Eye (tissue), 1 donor: Measurements from ENCODE around the gene CRAMP1.
"Not testable (repeated sequence)": the region's sequence is repeated elsewhere in the genome, so short reads cannot be mapped to it uniquely, and the experiment has no call there.

Experiments
- DNase-seq: peaks from one replicate; pipeline ENCODE4 v3.0.0-alpha.2; 2015

CRAMP1 gene

DNA sequence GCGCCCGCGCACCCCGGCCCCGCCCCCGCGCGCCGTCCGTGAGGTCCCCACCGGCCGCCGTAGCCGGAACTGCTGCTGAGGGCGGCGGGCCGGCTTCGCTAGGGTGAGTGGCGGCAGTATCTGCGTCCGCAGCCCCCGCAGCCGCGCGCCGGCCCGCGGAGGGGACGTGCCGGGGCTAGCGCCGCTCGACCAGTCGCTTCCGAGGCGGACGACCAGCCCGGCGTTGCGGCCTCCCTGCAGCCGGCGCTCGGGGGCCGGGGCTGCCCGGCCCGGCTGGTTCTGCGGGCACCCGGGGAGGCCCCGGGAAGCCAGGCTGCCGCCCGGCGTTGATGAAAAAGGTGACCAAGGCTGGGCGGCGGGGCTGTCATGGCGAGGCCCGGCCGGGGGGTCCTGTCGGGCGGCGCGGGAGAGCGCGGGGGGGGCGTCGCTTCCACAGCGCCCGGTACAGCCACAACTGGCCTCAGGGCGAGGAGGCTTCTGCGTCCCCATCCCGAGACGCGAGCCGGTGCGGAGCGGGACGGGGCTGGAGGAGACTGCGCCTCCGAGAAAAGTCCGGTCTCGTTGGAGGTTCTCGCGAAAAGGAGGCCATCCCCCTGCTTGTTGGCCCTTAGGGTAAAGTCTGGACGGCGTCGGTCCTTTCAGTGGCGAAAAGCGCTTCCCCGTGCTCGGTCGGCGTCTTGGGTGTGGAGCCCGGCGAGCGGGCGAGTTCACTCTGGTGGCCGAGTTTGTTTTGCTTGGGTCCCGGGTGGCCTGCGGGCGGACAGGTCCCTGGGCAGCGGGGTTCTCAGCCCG lies at the start of gene CRAMP1:
TSS of gene CRAMP1 (plus strand) at position 41 of the 792 bp plus-strand sequence. CDS start 2,280 bp downstream, outside the sequence.
- DNase-seq, result peak; percentile 25

- DNase-seq, result no peak
Observed at GRCh38 chr16:1563786-1564185, 48.4 kb upstream of the CRAMP1 start.

DNA sequence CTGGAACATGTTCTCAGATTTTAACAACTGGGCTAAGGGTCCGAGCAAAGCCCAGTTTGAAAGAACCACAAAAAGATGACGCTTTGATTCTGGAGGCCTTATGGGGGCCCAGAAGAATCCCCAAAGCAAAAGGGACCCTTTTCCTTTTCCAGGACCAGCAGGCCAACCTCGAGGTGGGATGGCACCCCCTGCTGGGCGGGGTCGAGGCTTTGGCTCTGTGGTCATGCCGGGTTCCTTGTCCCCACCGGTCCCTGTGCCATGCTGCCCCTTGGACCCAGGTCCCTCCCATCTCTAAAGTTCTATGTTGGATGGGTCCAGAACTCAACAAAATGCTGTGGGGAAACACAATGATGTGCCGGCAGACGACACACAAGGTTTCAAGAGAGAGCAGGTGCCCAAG lies 47.8 kb upstream of the CRAMP1 start:
- no peak for DNase-seq

- no peak for DNase-seq
Observed at GRCh38 chr16:1565083-1565805, 46.9 kb upstream of the CRAMP1 start.

GRCh38 chr16:1567988-1568387 lies 44.2 kb upstream of the CRAMP1 start:
- DNase-seq, result no peak

- DNase-seq, result no peak
Observed at GRCh38 chr16:1571012-1571671, 41.0 kb upstream of the CRAMP1 start.

GRCh38 chr16:1572673-1573072 lies 39.5 kb upstream of the CRAMP1 start:
- no peak for DNase-seq

GRCh38 chr16:1573301-1573700 lies 38.9 kb upstream of the CRAMP1 start:
- no peak for DNase-seq

- no peak for DNase-seq
Observed at GRCh38 chr16:1575578-1575977, 36.6 kb upstream of the CRAMP1 start.

- DNase-seq, result no peak
Observed at GRCh38 chr16:1579214-1579613, 32.9 kb upstream of the CRAMP1 start.

DNA sequence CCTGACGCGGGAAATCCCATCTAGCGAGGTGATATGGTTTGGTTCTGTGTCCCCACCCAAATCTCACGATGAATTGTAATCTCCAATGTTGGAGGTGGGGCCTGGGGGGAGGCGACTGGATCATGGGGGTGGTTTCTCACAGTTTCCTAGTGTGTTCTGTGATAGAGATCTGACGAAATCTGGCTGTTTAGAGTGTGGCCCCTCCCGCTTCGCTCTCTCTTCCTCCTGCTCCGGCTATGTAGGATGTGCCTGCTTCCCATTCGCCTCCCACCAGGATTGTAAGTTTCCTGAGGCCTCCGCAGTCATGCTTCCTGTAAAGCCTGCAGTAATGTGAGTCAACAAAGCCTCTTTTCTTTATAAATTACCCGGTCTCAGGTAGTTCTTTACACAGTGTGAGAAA lies 31.9 kb upstream of the CRAMP1 start:
- DNase-seq, result no peak

DNA sequence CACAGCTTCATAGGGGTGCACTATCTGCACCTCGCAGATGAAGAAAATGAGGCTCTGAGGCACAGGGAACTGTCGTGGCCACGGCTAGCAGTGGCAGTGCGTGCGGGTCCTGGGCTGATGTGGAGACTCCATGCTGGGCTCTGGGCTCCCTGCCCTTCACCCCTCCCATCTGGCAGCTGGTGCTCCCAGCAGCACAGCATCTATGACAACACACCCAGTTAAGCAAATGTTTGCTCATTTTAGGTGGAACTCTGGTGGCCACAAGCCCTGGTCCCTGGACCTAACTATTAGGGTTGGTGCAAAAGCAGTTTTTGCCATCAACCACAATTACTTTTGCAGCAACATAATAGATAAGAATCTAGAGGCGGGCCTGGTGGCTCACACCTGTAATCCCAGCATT lies 31.2 kb upstream of the CRAMP1 start:
- no peak for DNase-seq

- DNase-seq, result no peak
Observed at GRCh38 chr16:1581804-1582203, 30.4 kb upstream of the CRAMP1 start.

DNA sequence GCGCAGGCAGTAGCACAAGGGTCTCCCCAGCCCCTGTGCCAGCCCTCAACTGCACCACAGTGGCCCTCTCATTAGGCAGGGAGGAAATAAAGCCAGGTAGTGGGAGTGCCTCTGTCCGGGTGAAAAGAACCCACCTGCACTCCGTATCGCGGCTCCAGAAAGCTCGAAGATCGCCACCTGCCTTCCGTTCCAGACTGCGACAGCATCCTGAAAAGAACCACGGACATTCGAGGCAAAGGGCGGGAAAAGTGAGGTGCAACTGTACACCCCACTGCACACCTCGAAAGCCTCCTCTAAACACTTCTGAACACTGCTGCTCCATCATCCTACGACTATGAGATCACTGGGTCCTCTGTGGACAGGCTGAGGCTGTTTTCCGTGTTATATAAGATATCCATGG lies 29.0 kb upstream of the CRAMP1 start:
- no peak for DNase-seq

DNA sequence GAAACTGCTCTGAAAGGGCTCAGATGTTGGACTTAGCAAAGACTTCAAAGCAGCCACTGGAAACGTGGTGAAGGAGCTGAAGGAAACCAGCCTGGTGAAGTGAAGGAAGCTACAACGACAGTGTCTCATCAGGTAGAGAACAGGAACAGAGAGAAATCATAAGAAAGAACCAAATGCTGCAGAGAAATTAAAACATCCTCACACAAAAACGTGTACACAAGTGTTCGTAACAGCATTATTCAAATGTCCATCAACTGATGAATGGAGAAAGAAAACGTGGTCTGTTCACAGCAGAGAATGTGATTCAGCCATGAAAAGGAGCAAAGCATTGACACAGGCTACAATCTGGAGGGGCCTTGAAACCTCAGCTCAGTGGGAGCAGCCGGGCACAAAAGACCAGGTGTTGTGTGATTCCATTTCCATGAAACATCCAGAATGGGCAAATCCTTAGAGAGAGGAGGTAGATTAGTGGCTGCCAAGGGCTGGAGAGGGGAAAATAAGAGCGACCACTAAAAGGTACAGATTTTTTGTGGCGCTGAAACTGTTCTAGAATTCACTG lies 27.2 kb upstream of the CRAMP1 start:
- DNase-seq, result no peak

DNA sequence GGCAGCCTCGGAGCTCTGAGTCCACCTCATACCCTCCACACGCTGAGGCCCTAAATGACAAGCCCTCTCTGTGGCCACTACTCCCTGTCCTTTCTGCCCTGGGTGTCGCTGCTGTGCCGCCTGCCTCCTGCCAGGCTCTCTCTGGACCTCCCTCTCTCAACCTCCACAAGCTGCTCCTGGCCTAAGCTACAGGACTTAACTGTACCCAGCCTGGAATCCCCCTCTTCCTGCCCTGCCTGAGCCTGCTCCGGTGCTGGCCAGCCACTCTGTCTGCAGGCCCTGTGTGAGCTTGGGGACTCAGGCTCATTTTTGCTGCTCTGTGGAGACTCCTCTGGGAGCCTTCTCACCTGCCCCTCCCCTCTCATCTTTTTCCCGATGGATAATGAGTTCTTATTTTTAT lies 21.8 kb upstream of the CRAMP1 start:
- no peak for DNase-seq

GRCh38 chr16:1590930-1591705 lies 21.0 kb upstream of the CRAMP1 start:
- no peak for DNase-seq

DNA sequence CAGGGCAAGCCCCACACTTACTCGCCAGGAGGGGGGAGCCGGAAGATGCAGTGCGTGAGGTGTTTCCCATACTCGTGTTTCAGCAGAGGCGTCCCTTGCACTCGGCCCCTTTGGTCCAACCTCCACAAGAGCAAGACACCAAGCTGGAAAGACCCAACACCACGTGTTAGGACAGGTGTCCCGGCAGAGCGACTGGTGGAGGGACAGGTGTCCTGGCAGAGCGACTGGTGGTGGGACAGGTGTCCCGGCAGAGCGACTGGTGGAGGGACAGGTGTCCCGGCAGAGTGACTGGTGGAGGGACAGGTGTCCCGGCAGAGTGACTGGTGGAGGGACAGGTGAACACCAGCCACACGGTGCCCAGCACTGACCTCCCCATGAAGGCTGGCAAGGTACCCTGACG lies 19.7 kb upstream of the CRAMP1 start:
- no peak for DNase-seq

- not testable (repeated sequence) for DNase-seq
Observed at GRCh38 chr16:1595511-1595910, 16.6 kb upstream of the CRAMP1 start.

DNA sequence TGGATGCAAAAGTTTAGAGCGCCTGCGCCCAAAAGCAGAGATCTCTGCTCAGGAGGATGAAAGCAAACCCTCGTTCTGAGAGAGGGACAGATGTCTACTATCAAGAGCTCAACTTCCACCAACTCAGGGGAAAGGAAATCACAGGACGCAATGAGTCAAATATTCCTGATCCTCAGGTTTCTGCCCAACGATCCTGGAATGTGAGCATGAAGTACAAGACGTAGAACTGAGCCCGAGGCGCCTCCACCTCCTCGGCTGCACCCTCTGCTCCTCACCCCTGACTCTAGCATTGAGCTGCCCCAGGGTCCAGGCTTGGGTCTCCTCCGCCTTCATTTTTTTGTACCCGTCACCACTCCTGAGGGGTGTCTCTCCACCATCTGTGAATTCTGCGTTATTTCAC lies 15.6 kb upstream of the CRAMP1 start:
- no peak for DNase-seq

- no peak for DNase-seq
Observed at GRCh38 chr16:1597154-1597553, 15.0 kb upstream of the CRAMP1 start.

DNA sequence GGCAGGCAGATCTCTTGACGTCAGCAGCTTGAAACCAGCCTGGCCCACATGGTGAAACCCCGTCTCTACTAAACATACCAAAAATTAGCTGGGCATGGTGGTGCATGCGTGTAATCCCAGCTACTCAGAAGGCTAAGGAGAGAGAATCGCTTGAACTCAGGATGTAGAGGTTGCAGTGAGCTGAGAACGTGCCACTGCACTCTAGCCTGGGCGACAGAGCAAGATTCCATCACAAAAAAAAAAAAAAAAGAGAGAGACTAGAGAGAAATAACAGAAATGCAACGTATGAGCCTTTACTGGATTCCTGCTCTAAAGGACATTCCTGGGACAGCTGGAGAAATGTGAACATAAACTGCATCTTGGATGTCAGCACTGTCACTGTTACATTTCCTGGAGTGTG lies 11.1 kb upstream of the CRAMP1 start:
- no peak for DNase-seq

GRCh38 chr16:1601489-1601888 lies 10.7 kb upstream of the CRAMP1 start:
- DNase-seq, result no peak
